Prostate gland (tissue), 2 donors: ENCODE results near the gene KCNQ1. TPM values are rescaled to one million over a fixed set of nuclear protein-coding genes. Genes with fewer than 3 reads are reported as not detected.

Source experiments
- DNase-seq: peaks from one replicate; pipeline ENCODE4 v3.0.0-alpha.2; 2019; ENCODE audit warnings: low spot score
- H3K27ac ChIP-seq, 2 donors: fragments of 200-600 bp; sonication (generic); 2 replicates each; pipeline ENCODE4 v1.5.1; 2017 to 2019
- H3K27me3 ChIP-seq: fragments of 200-600 bp; sonication (generic); replicated peaks from 2 replicates; pipeline ENCODE4 v1.5.1; 2019; ENCODE audit not compliant: insufficient read depth
- H3K36me3 ChIP-seq, 2 donors: fragments of 200-600 bp; sonication (generic); 1 replicate in 1 of 2; 2 replicates in 1 of 2; pipeline versions ENCODE4 v1.5.1 to v1.8.1; 2017 to 2019
- H3K4me1 ChIP-seq: fragments of 200-600 bp; sonication (generic); replicated peaks from 2 replicates; pipeline ENCODE4 v1.5.1; 2019
- H3K4me3 ChIP-seq, 2 donors: fragments of 200-600 bp; sonication (generic); 2 replicates each; pipeline ENCODE4 v1.5.1; 2017 to 2019
- H3K9me3 ChIP-seq: fragments of 200-600 bp; sonication (generic); 2 replicates; pipeline ENCODE4 v1.5.1; 2017
- POLR2A ChIP-seq: fragments of 450-650 bp; IDR thresholded peaks from one replicate; pipeline ENCODE4 v1.6.1; 2016; ENCODE audit warnings: antibody characterized with exemption, mild to moderate bottlenecking
- POLR2AphosphoS5 ChIP-seq: sonication (generic); formaldehyde crosslinking; IDR thresholded peaks from one replicate; pipeline ENCODE4 v1.6.1; 2017; ENCODE audit warnings: antibody characterized with exemption
- WGBS: methylation state at CpG from one replicate; pipeline ENCODE4 v1.1.5; 2018; 5-methylcytosine and 5-hydroxymethylcytosine counted together
- intact Hi-C: fragments of 100-400 bp; cut with DNase I; formaldehyde crosslinking; loops from one replicate; pipeline ENCODE4 v1.14.2; 2022
- total RNA-seq, 2 donors: library from RNA; depleted of rRNA; stranded (reverse); fragments of >200 nt; gene quantifications; one replicate each; pipeline ENCODE4 v1.1.0, GENCODE V29; 2016
- TF ChIP-seq, protein P1 (sequence below), 4 experiments: fragments of 200-600 bp in 2 of 4; fragments of 450-650 bp in 2 of 4; sonication (generic) in 2 of 4; IDR thresholded peaks; 1 replicate in 3 of 4; 2 replicates in 1 of 4; pipeline ENCODE4 v1.5.1; 2016 to 2019; ENCODE audit warnings: antibody characterized with exemption in 4 of 4, mild to moderate bottlenecking in 2 of 4, moderate library complexity in 2 of 4

KCNQ1 gene
- total RNA-seq, 2 donors from 2014 or later, result 10.0 to 33.8 TPM

- Histone ChIP-seq H3K9me3 (no peaks in the 10 kb centered on the region), H3K4me1 (peaks cover 20% of the 10 kb centered on the region), H3K36me3 (no peaks in the 10 kb centered on the region), H3K27ac (no peak overlapping the region), H3K27me3 (no peaks in the 10 kb centered on the region), H3K4me3 (no peak overlapping the region)
- DNase-seq, result no peak
- WGBS, result 92% methylated on average over 10 of the region's 10 CpGs
- TF ChIP-seq POLR2A (no peak), POLR2AphosphoS5 (no peak)
- TF ChIP-seq, protein P1, sequence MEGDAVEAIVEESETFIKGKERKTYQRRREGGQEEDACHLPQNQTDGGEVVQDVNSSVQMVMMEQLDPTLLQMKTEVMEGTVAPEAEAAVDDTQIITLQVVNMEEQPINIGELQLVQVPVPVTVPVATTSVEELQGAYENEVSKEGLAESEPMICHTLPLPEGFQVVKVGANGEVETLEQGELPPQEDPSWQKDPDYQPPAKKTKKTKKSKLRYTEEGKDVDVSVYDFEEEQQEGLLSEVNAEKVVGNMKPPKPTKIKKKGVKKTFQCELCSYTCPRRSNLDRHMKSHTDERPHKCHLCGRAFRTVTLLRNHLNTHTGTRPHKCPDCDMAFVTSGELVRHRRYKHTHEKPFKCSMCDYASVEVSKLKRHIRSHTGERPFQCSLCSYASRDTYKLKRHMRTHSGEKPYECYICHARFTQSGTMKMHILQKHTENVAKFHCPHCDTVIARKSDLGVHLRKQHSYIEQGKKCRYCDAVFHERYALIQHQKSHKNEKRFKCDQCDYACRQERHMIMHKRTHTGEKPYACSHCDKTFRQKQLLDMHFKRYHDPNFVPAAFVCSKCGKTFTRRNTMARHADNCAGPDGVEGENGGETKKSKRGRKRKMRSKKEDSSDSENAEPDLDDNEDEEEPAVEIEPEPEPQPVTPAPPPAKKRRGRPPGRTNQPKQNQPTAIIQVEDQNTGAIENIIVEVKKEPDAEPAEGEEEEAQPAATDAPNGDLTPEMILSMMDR (IDR thresholded peaks at IDR 0.05), result no peak
- intact Hi-C loops, result loop anchor here (5.0 kb wide), 3 partner anchors 50 to 295 kb away; no protein-coding TSS in a partner anchor
Measured at GRCh38 chr11:2827792-2828191, 383.0 kb downstream of the KCNQ1 start.

- WGBS, result 80% methylated on average over 4 of the region's 4 CpGs
- H3K36me3 ChIP-seq, result no peaks in the 10 kb centered on the region
- no peaks in the 10 kb centered on the region for H3K27me3 ChIP-seq
- peaks cover 20% of the 10 kb centered on the region for H3K4me1 ChIP-seq
- no peak for TF ChIP-seq POLR2AphosphoS5
- TF ChIP-seq POLR2A, result no peak
- TF ChIP-seq, protein P1 (IDR thresholded peaks at IDR 0.05), result no peak
- DNase-seq, result no peak
- H3K4me3 ChIP-seq, result no peak overlapping the region
- intact Hi-C loops, result loop anchor here (5.0 kb wide), 3 partner anchors 51 to 296 kb away; no protein-coding TSS in a partner anchor
- H3K9me3 ChIP-seq, result no peaks in the 10 kb centered on the region
- H3K27ac ChIP-seq, result no peak overlapping the region
Measured at GRCh38 chr11:2828585-2829330, 383.9 kb downstream of the KCNQ1 start.

GRCh38 chr11:2830030-2830812 lies 385.4 kb downstream of the KCNQ1 start:
- TF ChIP-seq, protein P1 (IDR thresholded peaks at IDR 0.05), result no peak
- TF ChIP-seq POLR2AphosphoS5 (no peak), POLR2A (no peak)
- 92% methylated on average over 8 of the region's 8 CpGs for WGBS
- Histone ChIP-seq H3K4me1 (peaks cover 14% of the 10 kb centered on the region), H3K27me3 (no peaks in the 10 kb centered on the region), H3K36me3 (no peaks in the 10 kb centered on the region), H3K9me3 (no peaks in the 10 kb centered on the region), H3K27ac (no peak overlapping the region), H3K4me3 (no peak overlapping the region)
- DNase-seq, result no peak
- intact Hi-C loops, result no loop called here

- TF ChIP-seq POLR2A (no peak), POLR2AphosphoS5 (no peak)
- TF ChIP-seq, protein P1 (IDR thresholded peaks at IDR 0.05), result no peak
- Histone ChIP-seq H3K4me3 (no peak overlapping the region), H3K4me1 (peaks cover 8% of the 10 kb centered on the region), H3K27ac (no peak overlapping the region), H3K9me3 (no peaks in the 10 kb centered on the region), H3K27me3 (no peaks in the 10 kb centered on the region), H3K36me3 (no peaks in the 10 kb centered on the region)
- intact Hi-C loops, result no loop called here
- 88% methylated on average over 8 of the region's 8 CpGs for WGBS
- DNase-seq, result no peak
Measured at GRCh38 chr11:2830886-2831285, 386.1 kb downstream of the KCNQ1 start.
